ENCODE results near the gene TGFB1I1. TPM values are rescaled to one million over a fixed set of nuclear protein-coding genes. Genes with fewer than 3 reads are reported as not detected.

The TGFB1I1 gene
- 41.6 and 75.6 TPM in 2 replicates for total RNA-seq

DNA sequence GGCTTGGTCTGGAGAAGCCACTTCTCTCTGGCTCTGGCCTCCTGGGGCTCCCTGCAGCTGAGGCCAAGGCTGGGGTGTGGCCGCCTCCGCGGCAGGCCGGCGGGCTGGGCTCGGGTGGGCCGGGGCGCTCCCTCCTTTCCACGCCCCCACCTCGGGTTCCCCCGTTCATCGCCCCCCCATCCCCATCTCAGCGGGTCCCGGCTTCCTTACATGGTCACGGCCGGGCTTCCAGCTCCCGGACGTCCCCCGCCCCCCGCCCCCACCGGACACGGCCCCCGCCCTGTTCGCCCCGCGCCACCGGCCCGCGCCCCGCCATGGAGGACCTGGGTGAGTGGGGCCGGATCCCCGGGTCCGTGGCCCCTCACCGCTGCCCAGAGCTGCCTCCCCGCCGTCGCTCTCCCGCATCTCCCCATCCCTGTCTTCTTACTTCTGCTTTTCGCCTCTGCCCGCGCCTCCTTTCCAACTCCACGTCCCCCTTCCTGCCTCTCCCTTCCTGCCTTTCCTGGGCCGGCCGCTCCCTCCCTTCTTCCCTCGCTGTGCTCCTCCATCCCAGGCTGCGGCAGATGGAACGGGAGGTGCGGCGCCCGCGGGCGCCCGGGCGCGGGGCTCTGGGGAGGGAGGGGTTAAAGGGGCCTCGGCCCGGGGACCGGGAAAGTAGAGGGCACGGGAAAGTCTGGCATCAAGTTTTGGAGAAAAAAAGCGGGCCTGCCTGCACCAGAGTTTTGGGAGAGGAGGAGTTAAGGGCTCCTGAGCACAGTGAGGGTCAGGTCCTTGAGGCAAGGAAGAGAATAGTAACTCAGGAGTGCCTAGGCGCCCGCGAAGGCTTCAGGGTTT lies at the start of gene TGFB1I1:
Gene TGFB1I1 (plus strand): TSS at position 278 of the 834 bp plus-strand sequence. CDS start 37 bp downstream, at position 315.

DNA sequence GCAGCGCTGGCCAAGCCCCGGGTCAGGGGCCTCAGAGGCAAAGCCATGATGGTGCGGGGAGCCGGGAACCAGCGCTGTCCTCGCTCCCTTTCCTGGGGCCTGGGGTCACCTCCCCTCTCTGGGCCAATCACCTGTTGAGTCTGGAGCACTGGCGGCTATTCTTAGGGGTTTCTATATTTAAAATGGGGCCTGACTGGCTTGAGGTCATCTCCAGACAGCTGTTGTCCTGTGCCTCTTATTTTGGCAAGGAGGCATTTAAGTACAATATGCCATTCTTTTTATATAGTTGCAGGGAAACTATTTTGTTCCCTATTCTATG lies 43.7 kb upstream of the TGFB1I1 start, which contains the start of gene COX6A2:
Gene COX6A2 (minus strand): TSS at position 82 of the 319 bp plus-strand sequence. CDS start 35 bp downstream, at position 47.

DNA sequence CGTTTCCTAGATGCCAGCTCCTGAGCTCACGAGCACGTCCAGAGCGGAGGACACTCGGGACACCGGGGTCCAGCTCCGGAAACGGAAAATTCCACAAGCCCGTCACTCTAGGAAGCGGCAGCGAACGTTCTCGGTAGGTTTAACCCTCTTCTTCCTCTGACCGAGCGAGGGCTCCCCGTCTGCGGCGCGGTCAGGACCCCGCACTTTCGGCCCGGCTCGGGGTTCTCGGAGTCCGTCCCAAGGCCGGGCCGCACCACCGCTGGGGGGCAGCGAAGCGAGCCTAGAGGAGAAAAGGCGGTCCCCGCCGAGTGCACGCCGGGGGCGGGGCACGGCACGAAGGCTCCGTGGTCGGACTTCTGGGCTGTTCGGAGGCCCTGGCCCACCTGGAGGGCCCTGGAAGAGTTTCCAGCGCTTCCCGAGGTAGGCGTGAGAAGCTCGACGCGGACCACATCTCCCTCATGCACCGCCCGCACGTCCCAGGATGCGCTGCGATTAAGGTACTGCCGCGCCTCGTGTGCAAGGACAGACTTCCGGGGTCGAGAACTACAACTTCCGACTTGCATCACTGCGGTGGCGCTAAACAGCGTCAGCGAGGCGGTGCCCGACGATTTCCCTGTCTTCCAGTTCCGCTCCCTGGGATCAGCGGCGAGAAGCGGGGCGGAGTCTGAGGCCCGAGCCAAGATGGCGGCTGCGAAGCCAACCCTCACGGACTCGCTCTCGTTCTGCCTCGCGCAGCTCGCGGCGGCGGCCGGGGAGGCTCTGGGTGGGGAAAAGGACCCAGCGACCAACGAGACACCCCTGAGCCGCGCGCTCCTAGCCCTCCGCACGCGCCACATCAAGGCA lies 12.9 kb upstream of the TGFB1I1 start, which contains the start of gene ARMC5:
Gene ARMC5 (plus strand): TSS at position 658 of the 843 bp plus-strand sequence. CDS start 24 bp downstream, at position 682.

DNA sequence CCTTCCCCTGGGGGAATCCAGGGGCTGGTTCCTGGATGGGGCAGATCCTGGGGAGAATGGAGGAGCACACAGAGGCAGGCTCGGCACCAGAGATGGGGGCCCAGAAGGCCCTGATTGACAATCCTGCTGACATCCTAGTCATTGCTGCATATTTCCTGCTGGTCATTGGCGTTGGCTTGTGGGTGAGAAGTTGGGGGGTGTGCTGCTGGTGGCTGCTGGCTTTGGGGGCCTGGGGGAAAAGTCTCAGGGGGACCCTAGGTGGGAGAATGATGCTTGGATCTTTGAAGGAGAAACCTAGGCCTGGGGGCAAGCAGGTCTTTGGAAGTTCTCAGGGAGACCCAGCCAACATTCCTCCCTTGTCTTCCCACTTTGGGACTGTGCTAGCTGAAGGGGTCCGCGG lies 11.1 kb downstream of the TGFB1I1 start, which contains the start of gene SLC5A2:
Gene SLC5A2 (plus strand): TSS at position 43 of the 400 bp plus-strand sequence. CDS start 14 bp downstream, at position 57.

DNA sequence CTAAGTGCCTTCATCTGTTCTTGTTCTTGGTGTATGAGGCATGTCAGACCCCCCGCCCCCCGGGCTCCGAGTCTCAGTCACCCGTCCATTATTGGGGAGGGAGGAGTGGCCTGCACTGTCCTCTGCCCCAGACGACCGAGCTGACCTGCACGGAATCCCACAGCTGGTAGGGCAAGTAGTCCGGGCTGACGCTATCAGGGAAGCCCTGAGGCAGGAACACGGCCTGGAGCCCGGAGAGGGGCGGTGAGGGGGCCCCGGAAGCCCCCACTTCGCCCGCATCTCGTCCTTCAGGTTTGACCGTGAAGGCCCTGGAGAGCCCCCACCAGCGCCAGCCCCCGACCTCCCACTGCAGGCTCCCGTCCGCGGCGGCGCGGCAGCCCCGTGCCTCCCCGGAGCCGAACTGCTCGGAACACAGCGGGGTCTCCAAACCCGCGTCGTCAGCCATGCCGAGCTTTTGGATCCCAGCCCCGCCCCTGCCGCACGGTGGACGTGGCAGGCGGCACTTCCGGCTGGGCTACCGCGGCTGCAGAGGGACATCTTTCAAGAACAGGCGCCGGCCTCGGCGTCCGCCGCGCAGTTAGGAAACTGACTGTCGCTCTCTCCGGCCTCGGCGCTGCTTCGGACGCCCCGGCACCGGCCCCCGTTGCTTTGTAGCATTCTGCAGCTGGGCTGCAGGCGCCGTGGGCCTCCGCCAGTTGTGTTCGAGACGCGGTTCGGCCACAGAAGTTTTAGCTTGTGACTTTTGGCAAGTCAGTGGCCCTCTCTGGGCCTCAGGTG lies 36.2 kb downstream of the TGFB1I1 start, which contains the start of gene RUSF1:
Gene RUSF1 (minus strand): TSS at position 463 of the 777 bp plus-strand sequence. CDS start 18 bp downstream, at position 445.

Other genes with a start within 250 kb of the TGFB1I1 start
- gene ITGAM, start 212.2 kb upstream of the TGFB1I1 start, total RNA-seq, result 0.13 TPM in 1 of 2 replicates, not detected in the other
- not detected in 2 replicates for gene ITGAX, start 117.0 kb upstream of the TGFB1I1 start, total RNA-seq
- gene ITGAD, start 78.8 kb upstream of the TGFB1I1 start, total RNA-seq, result not detected in 2 replicates
- gene COX6A2, start 43.8 kb upstream of the TGFB1I1 start, total RNA-seq, result not detected in 2 replicates
- gene ZNF843, start 29.4 kb upstream of the TGFB1I1 start, total RNA-seq, result 0.52 and 1.1 TPM in 2 replicates
- gene ARMC5, start 12.7 kb upstream of the TGFB1I1 start, total RNA-seq, result 6.6 and 7.3 TPM in 2 replicates
- 0.03 and 0.07 TPM in 2 replicates for gene SLC5A2, start 11.0 kb downstream of the TGFB1I1 start, total RNA-seq
- 99.2 and 105 TPM in 2 replicates for gene RUSF1, start 36.2 kb downstream of the TGFB1I1 start, total RNA-seq
- gene AHSP, start 55.7 kb downstream of the TGFB1I1 start, total RNA-seq, result not detected in 2 replicates